ENCODE measurements around the gene GALNS. TPM values are rescaled to one million over a fixed set of nuclear protein-coding genes. Genes with fewer than 3 reads are reported as not detected.
"Not testable (repeated sequence)": the region's sequence is repeated elsewhere in the genome, so short reads cannot be mapped to it uniquely, and the experiment has no call there.

Gene GALNS
- total RNA-seq, 1 experiment from 2014 or later = 29.5 TPM

DNA sequence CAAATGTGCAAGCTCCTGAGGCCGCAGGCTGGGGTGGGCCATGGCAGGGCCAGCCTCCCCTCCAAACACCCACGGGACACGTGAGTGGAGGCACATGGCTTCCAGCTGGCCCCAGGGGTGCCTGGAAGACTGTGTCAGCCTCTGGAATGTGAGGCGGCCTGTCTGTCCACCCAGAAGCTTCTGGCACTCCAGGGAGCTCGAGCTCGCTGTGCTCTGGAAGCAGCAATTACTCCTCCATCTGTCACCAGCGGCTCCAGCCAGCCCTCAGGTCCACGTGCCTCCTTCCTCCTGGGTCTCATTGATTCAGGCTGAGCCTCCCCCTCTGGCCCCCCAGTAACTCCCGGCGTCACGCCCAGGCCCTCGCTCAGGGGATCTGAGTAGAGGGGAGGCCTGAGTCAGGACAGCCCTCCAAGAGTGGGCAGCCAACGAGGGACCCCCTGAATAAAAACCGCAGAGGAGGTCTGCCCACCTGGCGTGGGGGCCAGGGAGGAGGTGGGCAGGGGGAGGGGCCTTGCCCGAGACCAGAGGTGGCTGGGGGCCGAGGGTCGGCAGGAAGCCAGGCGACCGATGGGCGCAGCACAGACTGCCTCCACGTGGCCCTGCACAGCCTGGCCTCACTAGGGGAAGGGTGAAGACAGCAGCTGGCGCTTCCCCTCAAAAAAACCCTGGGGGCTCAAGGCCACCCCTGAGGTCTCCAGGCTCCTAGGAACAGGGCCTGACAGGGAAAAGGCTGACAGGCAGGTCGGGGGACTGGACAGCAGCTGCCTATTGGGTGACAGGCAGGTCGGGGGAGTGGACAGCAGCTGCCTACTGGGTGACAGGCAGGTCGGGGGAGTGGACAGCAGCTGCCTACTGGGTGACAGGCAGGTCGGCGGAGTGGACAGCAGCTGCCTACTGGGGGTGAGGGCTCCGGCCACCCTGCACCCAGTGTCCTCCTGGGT lies 83.6 kb downstream of the GALNS start:
- TF ChIP-seq, protein P1, sequence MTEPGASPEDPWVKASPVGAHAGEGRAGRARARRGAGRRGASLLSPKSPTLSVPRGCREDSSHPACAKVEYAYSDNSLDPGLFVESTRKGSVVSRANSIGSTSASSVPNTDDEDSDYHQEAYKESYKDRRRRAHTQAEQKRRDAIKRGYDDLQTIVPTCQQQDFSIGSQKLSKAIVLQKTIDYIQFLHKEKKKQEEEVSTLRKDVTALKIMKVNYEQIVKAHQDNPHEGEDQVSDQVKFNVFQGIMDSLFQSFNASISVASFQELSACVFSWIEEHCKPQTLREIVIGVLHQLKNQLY (CRISPR knock-in tag; IDR thresholded peaks at IDR 0.05) = no peak
- peak; percentile 28; the same call in 1 of the 2 replicates for TF ChIP-seq NFYB (CRISPR knock-in tag; conservative IDR thresholded peaks at IDR 0.05; ENCODE audit: low read depth)
- no peak for TF ChIP-seq ZNF396 (CRISPR knock-in tag; IDR thresholded peaks at IDR 0.05; ENCODE audit: borderline replicate concordance)
- TF ChIP-seq, protein P2, sequence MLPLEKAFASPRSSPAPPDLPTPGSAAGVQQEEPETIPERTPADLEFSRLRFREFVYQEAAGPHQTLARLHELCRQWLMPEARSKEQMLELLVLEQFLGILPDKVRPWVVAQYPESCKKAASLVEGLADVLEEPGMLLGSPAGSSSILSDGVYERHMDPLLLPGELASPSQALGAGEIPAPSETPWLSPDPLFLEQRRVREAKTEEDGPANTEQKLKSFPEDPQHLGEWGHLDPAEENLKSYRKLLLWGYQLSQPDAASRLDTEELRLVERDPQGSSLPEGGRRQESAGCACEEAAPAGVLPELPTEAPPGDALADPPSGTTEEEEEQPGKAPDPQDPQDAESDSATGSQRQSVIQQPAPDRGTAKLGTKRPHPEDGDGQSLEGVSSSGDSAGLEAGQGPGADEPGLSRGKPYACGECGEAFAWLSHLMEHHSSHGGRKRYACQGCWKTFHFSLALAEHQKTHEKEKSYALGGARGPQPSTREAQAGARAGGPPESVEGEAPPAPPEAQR (CRISPR knock-in tag; IDR thresholded peaks at IDR 0.05) = no peak
- TF ChIP-seq, protein P3, sequence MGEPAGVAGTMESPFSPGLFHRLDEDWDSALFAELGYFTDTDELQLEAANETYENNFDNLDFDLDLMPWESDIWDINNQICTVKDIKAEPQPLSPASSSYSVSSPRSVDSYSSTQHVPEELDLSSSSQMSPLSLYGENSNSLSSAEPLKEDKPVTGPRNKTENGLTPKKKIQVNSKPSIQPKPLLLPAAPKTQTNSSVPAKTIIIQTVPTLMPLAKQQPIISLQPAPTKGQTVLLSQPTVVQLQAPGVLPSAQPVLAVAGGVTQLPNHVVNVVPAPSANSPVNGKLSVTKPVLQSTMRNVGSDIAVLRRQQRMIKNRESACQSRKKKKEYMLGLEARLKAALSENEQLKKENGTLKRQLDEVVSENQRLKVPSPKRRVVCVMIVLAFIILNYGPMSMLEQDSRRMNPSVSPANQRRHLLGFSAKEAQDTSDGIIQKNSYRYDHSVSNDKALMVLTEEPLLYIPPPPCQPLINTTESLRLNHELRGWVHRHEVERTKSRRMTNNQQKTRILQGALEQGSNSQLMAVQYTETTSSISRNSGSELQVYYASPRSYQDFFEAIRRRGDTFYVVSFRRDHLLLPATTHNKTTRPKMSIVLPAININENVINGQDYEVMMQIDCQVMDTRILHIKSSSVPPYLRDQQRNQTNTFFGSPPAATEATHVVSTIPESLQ (CRISPR knock-in tag; IDR thresholded peaks at IDR 0.05) = no peak
- TF ChIP-seq, protein P4, sequence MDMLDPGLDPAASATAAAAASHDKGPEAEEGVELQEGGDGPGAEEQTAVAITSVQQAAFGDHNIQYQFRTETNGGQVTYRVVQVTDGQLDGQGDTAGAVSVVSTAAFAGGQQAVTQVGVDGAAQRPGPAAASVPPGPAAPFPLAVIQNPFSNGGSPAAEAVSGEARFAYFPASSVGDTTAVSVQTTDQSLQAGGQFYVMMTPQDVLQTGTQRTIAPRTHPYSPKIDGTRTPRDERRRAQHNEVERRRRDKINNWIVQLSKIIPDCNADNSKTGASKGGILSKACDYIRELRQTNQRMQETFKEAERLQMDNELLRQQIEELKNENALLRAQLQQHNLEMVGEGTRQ (CRISPR knock-in tag; IDR thresholded peaks at IDR 0.05) = no peak
- TF ChIP-seq TCF7 (CRISPR knock-in tag; IDR thresholded peaks at IDR 0.05; ENCODE audit: low read depth) = no peak
- no peak for TF ChIP-seq NR3C1 (CRISPR knock-in tag; conservative IDR thresholded peaks at IDR 0.05; ENCODE audit: low read depth)
- Mint-ChIP-seq H3K4me1 (peaks cover 23% of the 10 kb centered on the region), H3K4me3 (no peak overlapping the region), H3K9me3 (no peaks in the 10 kb centered on the region), H3K27ac (peak overlapping the region; percentile 78; the same call in 1 of the 2 replicates), H3K27me3 (ENCODE audit: low read depth) (no peaks in the 10 kb centered on the region), H3K36me3 (no peaks in the 10 kb centered on the region)
- CTCF ChIA-PET = interaction anchor here (0.7 to 3.2 kb wide), 10 partner anchors 10 to 394 kb away, joined by 3 to 27 read pairs (median 4); partner anchors contain the start of gene PIEZO1
- ATAC-seq (no peak), DNase-seq (ENCODE audit: low spot score) (no peak)
- POLR2A ChIA-PET = interaction anchor here (0.7 to 1.2 kb wide), 4 partner anchors 9 to 37 kb away, joined by 3 to 4 read pairs (median 3); no protein-coding TSS in a partner anchor

DNA sequence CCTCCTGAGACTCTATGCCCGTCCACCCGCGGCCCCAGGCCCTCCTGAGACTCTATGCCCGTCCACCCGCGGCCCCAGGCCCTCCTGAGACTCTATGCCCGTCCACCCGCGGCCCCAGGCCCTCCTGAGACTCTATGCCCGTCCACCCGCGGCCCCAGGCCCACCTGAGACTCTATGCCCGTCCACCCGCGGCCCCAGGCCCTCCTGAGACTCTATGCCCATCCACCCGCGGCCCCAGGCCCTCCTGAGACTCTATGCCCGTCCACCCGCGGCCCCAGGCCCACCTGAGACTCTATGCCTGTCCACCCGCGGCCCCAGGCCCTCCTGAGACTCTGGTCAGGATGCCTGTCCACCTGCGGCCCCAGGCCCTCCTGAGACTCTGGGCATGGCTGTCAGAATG lies 85.0 kb downstream of the GALNS start:
- POLR2A ChIA-PET = interaction anchor here (0.9 kb wide), 1 partner anchor 22 kb away, joined by 3 read pairs; no protein-coding TSS in a partner anchor
- not testable (repeated sequence) for DNase-seq (ENCODE audit: low spot score); H3K9me3 Mint-ChIP-seq; H3K27me3 Mint-ChIP-seq (ENCODE audit: low read depth); H3K27ac Mint-ChIP-seq; H3K36me3 Mint-ChIP-seq; H3K4me3 Mint-ChIP-seq; ATAC-seq
- H3K4me1 Mint-ChIP-seq = peaks cover 29% of the 10 kb centered on the region
- CTCF ChIA-PET = interaction anchor here (1.4 to 7.5 kb wide), 4 partner anchors 8 to 35 kb away, joined by 5 to 108 read pairs (median 29); partner anchors contain the start of gene PIEZO1

DNA sequence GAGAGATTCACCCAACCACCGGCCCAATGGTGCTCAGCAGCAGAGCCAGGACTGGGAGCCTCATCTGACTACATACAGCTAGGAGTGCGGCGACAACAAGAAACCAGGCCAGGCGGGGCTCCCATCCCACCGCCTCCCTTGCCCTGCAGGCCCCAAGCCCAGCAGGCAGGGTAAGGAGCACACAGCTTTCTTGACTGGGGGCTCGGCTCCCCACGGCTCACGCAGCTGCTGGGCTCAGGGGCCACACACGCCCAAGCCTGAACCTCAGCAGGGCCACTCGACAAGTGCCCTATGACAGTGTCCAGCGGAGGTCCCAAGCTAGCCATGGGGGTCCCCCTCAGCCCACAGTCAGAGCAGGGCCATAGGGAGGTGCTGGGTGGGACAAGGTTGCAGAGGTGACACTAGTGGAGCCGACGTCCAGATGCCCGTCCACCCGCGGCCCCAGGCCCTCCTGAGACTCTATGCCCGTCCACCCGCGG lies 85.4 kb downstream of the GALNS start:
- ChIA-PET CTCF (interaction anchor here (0.8 to 9.6 kb wide), 9 partner anchors 8 to 110 kb away, joined by 3 to 115 read pairs (median 5); partner anchors contain the start of gene PIEZO1), POLR2A (interaction anchor here (0.5 to 1.0 kb wide), 3 partner anchors 11 to 31 kb away, joined by 3 to 5 read pairs (median 3); no protein-coding TSS in a partner anchor)
- TF ChIP-seq RELA (CRISPR knock-in tag; IDR thresholded peaks at IDR 0.05; ENCODE audit: borderline replicate concordance) (no peak), RORB (CRISPR knock-in tag; IDR thresholded peaks at IDR 0.05) (no peak), ZNF121 (CRISPR knock-in tag; IDR thresholded peaks at IDR 0.05) (no peak)
- TF ChIP-seq, protein P3 (CRISPR knock-in tag; IDR thresholded peaks at IDR 0.05) = no peak
- H3K4me1 Mint-ChIP-seq = peaks cover 29% of the 10 kb centered on the region
- no peaks in the 10 kb centered on the region for H3K36me3 Mint-ChIP-seq
- H3K27ac Mint-ChIP-seq = no peak overlapping the region; the same call in 1 of the 2 replicates
- no peak for DNase-seq (ENCODE audit: low spot score)
- no peak overlapping the region for H3K4me3 Mint-ChIP-seq
- H3K9me3 Mint-ChIP-seq = no peaks in the 10 kb centered on the region
- no peak for ATAC-seq
- no peaks in the 10 kb centered on the region for H3K27me3 Mint-ChIP-seq (ENCODE audit: low read depth)
